ENCODE data around the gene GPATCH8. TPM values are rescaled to one million over a fixed set of nuclear protein-coding genes. Genes with fewer than 3 reads are reported as not detected.

The GPATCH8 gene
- total and polyA plus RNA-seq, 9 of the 15 experiments (the other 6 are each of a cell fraction or from before 2014, with no cell fraction given) = 10.6 to 29.6 (median 13.2) TPM

DNA sequence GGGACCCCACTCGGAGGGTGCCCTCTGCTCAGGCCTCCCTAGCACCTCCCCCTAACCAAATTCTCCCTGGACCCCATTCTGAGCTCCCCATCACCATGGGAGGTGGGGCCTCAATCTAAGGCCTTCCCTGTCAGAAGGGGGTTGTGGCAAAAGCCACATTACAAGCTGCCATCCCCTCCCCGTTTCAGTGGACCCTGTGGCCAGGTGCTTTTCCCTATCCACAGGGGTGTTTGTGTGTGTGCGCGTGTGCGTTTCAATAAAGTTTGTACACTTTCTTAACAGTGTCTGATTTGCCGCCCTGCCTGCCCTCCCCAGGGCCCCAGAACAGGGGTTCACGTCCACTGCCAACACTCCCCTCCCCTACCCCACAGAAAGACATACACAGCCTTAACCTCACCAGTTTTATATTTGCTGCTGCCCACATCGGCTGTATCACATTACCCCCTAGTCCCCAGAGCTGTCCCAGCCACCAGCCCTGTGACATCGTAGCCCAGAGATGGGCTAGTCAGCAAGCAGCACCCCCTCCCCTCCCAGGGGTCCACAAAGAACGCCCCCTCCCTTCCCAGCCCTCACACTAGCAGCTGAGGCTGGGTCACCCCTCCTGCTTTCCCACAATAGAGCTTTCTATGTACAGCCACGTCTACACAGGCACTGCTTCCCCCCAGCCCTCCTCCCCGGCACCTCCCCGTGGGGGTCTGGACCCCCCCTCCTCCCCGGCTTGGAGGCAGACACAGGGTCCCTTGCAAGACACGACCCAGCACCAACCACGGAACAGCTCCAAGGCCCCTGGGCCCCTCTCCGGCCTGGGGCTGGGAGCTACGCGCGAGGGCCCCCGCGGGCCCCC lies 150.2 kb downstream of the GPATCH8 start:
- Histone ChIP-seq H3K79me2 (ENCODE audit: control insufficient read depth, insufficient read depth, low read length) (no peaks in the 10 kb centered on the region), H3K27me3 (ENCODE audit: control insufficient read depth in 2 of 2, insufficient read depth in 2 of 2, low read length in 2 of 2) (no peaks in the 10 kb centered on the region), H2AFZ (ENCODE audit: low read depth, low read length) (no peak overlapping the region), H3K9me3 (replicated peaks; ENCODE audit: control insufficient read depth, insufficient read depth, low read depth, low read length) (no peaks in the 10 kb centered on the region), H3K9ac (ENCODE audit: insufficient read depth in 1 of 2, low read depth in 2 of 2, low read length in 2 of 2) (no peak overlapping the region), H3K4me1 (replicated peaks in 1 of 2; ENCODE audit: control insufficient read depth in 2 of 2, insufficient read depth in 2 of 2, low read length in 2 of 2) (peaks cover 0 to 45% of the 10 kb centered on the region in 2 experiments; a peak in 2 of 5 replicates), H4K20me1 (replicated peaks; ENCODE audit: control insufficient read depth, insufficient read depth, low read length) (no peaks in the 10 kb centered on the region), H3K4me3 (no peak overlapping the region), H3K9me1 (ENCODE audit: control insufficient read depth, insufficient read depth, low read length) (no peaks in the 10 kb centered on the region), H3K36me3 (ENCODE audit: control insufficient read depth, insufficient read depth, low read length) (peaks cover 5% of the 10 kb centered on the region; the same call in 1 of the 3 replicates), H3K4me2 (ENCODE audit: insufficient read depth, low read length) (no peak overlapping the region), H3K27ac (ENCODE audit: extremely low read depth, low read depth, low read length) (no peak overlapping the region)
- intact Hi-C loops (cut with micrococcal nuclease) = no loop called here
- 85% methylated on average over 15 of the region's 22 CpGs for WGBS (ENCODE audit: insufficient coverage, low coverage, missing lambda C conversion rate)
- in situ Hi-C loops (cut with MboI) = no loop called here
- DNase-seq (ENCODE audit: extremely low read depth in 1 of 4, low spot score in 3 of 4) (peak in 2 of 4 experiments; percentile 19 to 23), ATAC-seq (no peak), FAIRE-seq (no peak)
- BruUV-seq (replicated peaks) = no TSS peak
- ChIA-PET CTCF (ENCODE audit: low intra/inter-chr PET ratio) (no interaction called here), POLR2A (interaction anchor here (2.4 kb wide), 1 partner anchor 8 kb away, joined by 15 read pairs; no protein-coding TSS in a partner anchor)
- no peak for TF ChIP-seq PHTF2 (CRISPR knock-in tag; IDR thresholded peaks at IDR 0.05)
- TF ChIP-seq, protein P1, sequence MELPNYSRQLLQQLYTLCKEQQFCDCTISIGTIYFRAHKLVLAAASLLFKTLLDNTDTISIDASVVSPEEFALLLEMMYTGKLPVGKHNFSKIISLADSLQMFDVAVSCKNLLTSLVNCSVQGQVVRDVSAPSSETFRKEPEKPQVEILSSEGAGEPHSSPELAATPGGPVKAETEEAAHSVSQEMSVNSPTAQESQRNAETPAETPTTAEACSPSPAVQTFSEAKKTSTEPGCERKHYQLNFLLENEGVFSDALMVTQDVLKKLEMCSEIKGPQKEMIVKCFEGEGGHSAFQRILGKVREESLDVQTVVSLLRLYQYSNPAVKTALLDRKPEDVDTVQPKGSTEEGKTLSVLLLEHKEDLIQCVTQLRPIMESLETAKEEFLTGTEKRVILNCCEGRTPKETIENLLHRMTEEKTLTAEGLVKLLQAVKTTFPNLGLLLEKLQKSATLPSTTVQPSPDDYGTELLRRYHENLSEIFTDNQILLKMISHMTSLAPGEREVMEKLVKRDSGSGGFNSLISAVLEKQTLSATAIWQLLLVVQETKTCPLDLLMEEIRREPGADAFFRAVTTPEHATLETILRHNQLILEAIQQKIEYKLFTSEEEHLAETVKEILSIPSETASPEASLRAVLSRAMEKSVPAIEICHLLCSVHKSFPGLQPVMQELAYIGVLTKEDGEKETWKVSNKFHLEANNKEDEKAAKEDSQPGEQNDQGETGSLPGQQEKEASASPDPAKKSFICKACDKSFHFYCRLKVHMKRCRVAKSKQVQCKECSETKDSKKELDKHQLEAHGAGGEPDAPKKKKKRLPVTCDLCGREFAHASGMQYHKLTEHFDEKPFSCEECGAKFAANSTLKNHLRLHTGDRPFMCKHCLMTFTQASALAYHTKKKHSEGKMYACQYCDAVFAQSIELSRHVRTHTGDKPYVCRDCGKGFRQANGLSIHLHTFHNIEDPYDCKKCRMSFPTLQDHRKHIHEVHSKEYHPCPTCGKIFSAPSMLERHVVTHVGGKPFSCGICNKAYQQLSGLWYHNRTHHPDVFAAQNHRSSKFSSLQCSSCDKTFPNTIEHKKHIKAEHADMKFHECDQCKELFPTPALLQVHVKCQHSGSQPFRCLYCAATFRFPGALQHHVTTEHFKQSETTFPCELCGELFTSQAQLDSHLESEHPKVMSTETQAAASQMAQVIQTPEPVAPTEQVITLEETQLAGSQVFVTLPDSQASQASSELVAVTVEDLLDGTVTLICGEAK (IDR thresholded peaks at IDR 0.05) = peak; percentile 75
- TF ChIP-seq, protein P1 (CRISPR knock-in tag; IDR thresholded peaks at IDR 0.05) = peak; percentile 59

Measured in K562 (cell line).